IPS-15b (cell line): ENCODE measurements around the gene ZNF267.
A peak's percentile ranks its signal among the peaks of the same experiment; 100 is the strongest.
"Not testable (repeated sequence)": the region's sequence is repeated elsewhere in the genome, so short reads cannot be mapped to it uniquely, and the experiment has no call there.

Experiments used
- H3K27me3 ChIP-seq: one replicate; pipeline ENCODE4 v1.6.1; 2013; ENCODE audit warnings: low read length; ENCODE audit not compliant: control insufficient read depth, insufficient read depth
- H3K36me3 ChIP-seq: one replicate; pipeline ENCODE4 v1.6.1; 2013; ENCODE audit warnings: low read length; ENCODE audit not compliant: control insufficient read depth, insufficient read depth
- H3K4me1 ChIP-seq: one replicate; pipeline ENCODE4 v1.6.1; 2013; ENCODE audit warnings: mild to moderate bottlenecking, low read length; ENCODE audit not compliant: control insufficient read depth, insufficient read depth
- H3K4me3 ChIP-seq: one replicate; pipeline ENCODE4 v1.5.1; 2013; ENCODE audit warnings: low read depth, low read length
- H3K9ac ChIP-seq: one replicate; pipeline ENCODE4 v1.6.1; 2013; ENCODE audit warnings: low read depth, mild to moderate bottlenecking, low read length
- H3K9me3 ChIP-seq: one replicate; pipeline ENCODE4 v1.6.1; 2013; ENCODE audit warnings: mild to moderate bottlenecking, low read length; ENCODE audit not compliant: control insufficient read depth, insufficient read depth

The ZNF267 gene

DNA sequence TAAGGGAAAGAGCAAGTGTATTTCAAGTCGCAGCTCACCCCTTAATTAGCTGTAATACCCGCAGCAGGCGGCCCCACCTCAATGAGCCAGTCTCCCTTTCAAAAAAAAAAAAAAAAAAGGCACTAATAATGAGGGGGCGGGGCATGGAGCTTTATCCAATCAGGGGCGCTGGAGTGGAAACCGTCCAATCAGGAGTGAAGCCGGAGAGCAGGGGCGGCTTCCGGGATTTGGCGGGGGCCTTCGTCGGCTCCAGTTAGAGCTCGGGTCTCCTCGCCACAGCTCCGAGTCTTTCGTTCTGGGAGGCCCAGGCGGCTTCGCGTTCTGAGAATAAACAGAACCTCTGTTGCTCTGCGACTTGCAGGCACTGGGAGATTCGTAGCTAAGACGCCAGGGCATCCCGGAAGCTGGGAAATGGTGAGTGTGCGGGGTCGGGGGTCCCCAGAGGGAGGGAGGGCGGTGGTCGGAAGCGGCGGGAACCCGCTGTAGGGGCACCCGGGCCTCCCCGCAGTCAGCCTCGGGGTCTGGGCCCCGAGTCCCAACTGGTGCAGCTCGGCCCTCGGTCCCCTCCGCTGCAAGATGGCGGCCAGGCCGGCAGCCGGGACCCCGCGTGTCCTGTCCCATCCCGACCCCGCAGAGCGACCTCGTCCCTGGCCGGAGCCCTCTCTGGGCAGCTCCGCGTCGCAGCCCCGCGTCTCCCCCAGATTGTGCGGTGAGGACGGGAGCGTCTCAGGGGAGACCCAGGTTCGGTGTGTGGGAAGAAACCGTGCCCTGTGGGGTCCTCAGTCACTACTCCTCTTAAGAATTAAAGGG is at the start of gene ZNF267:
Gene ZNF267 (plus strand): TSS at position 252 of the 810 bp plus-strand sequence. CDS start 160 bp downstream, at position 412.
- Histone ChIP-seq H3K9me3 (no peaks in the 10 kb centered on the region), H3K4me3 (peak within 1 kb of the TSS; percentile 88), H3K36me3 (no peaks in the 10 kb centered on the region), H3K9ac (peak within 1 kb of the TSS; percentile 97), H3K4me1 (peaks cover 3% of the 10 kb centered on the region), H3K27me3 (peaks cover 16% of the 10 kb centered on the region)

- Histone ChIP-seq H3K36me3 (no peaks in the 10 kb centered on the region), H3K4me1 (no peaks in the 10 kb centered on the region), H3K4me3 (no peak overlapping the region), H3K9ac (no peak overlapping the region), H3K27me3 (no peaks in the 10 kb centered on the region), H3K9me3 (peaks cover 11% of the 10 kb centered on the region)
These were observed 40.6 kb upstream of the ZNF267 start for GRCh38 chr16:31833047-31833446.

DNA sequence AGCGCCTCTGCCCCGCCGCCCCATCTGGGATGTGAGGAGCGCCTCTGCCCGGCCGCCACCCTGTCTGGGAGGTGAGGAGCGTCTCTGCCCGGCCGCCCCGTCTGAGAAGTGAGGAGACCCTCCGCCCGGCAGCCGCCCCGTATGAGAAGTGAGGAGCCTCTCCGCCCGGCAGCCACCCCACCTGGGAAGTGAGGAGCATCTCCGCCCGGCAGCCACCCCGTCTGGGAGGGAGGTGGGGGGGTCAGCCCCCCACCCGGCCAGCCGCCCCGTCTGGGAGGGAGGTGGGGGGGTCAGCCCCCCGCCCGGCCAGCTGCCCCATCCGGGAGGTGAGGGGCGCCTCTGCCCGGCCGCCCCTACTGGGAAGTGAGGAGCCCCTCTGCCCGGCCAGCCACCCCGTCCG is 37.2 kb upstream of the ZNF267 start:
- H3K27me3 ChIP-seq, H3K36me3 ChIP-seq, H3K9ac ChIP-seq, H3K4me3 ChIP-seq, H3K4me1 ChIP-seq: not testable (repeated sequence)
- H3K9me3 ChIP-seq = peaks cover 20% of the 10 kb centered on the region

- Histone ChIP-seq H3K9ac (no peak overlapping the region), H3K4me1 (no peaks in the 10 kb centered on the region), H3K9me3 (peaks cover 30% of the 10 kb centered on the region), H3K36me3 (no peaks in the 10 kb centered on the region), H3K4me3 (no peak overlapping the region), H3K27me3 (peaks cover 3% of the 10 kb centered on the region)
These were observed 30.7 kb upstream of the ZNF267 start for GRCh38 chr16:31842864-31843263.

GRCh38 chr16:31848572-31848971 is 25.0 kb upstream of the ZNF267 start:
- H3K4me3 ChIP-seq, H3K36me3 ChIP-seq, H3K27me3 ChIP-seq, H3K9ac ChIP-seq, H3K4me1 ChIP-seq: not testable (repeated sequence)
- H3K9me3 ChIP-seq = peaks cover 23% of the 10 kb centered on the region

- H3K9ac ChIP-seq = no peak overlapping the region
- H3K4me3 ChIP-seq = no peak overlapping the region
- no peaks in the 10 kb centered on the region for H3K36me3 ChIP-seq
- no peaks in the 10 kb centered on the region for H3K4me1 ChIP-seq
- H3K27me3 ChIP-seq = no peaks in the 10 kb centered on the region
- peaks cover 11% of the 10 kb centered on the region for H3K9me3 ChIP-seq
These were observed 20.3 kb upstream of the ZNF267 start for GRCh38 chr16:31853291-31853690.

DNA sequence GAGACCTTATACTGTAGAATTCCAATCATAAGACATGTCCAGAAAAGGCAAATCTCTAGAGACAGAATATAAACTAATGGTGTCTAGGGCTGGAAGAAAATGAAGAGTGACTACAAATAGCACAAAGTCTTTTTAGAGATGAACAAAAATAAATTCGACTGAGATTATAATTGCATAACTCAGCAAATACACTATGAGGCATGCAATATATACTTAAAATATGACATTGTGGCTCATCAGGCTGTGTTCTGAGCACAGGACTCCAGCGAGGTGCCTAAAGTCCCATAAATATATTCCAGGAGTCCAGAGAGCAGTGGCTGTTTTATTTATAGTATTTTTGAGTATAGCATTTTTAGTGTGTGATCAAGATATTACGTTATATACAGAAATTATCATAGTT is 13.1 kb upstream of the ZNF267 start:
- H3K27me3 ChIP-seq = peaks cover 2% of the 10 kb centered on the region
- no peak overlapping the region for H3K4me3 ChIP-seq
- H3K9ac ChIP-seq = no peak overlapping the region
- H3K4me1 ChIP-seq = no peaks in the 10 kb centered on the region
- no peaks in the 10 kb centered on the region for H3K36me3 ChIP-seq
- H3K9me3 ChIP-seq = no peaks in the 10 kb centered on the region

DNA sequence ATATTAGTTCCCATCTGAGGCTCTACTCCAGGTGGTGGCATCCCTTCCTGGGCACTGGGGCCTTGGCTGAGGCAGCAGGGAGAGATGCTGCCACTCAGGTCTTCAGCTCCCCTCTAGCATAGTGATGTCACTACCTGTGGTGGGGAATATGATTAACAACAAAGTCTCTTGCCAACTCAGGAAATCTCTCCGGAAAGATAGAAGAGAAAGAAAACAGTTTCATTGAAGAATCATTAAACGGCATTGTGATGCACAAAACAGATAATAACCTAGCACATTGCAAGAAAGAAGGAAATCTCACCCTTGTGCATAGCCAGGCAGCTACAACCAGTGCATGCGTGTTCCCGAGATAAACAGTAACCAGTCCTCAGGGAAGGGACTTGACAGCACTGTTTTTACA is 12.2 kb upstream of the ZNF267 start:
- Histone ChIP-seq H3K9me3 (no peaks in the 10 kb centered on the region), H3K27me3 (peaks cover 2% of the 10 kb centered on the region), H3K4me3 (no peak overlapping the region), H3K36me3 (no peaks in the 10 kb centered on the region), H3K4me1 (no peaks in the 10 kb centered on the region), H3K9ac (no peak overlapping the region)

- no peaks in the 10 kb centered on the region for H3K36me3 ChIP-seq
- no peak overlapping the region for H3K4me3 ChIP-seq
- no peaks in the 10 kb centered on the region for H3K4me1 ChIP-seq
- no peak overlapping the region for H3K9ac ChIP-seq
- peaks cover 2% of the 10 kb centered on the region for H3K27me3 ChIP-seq
- H3K9me3 ChIP-seq = no peaks in the 10 kb centered on the region
These were observed 10.8 kb upstream of the ZNF267 start for GRCh38 chr16:31862761-31863160.

- Histone ChIP-seq H3K9me3 (no peaks in the 10 kb centered on the region), H3K9ac (no peak overlapping the region), H3K4me3 (no peak overlapping the region)
These were observed 5.4 kb upstream of the ZNF267 start for GRCh38 chr16:31868164-31868563.

DNA sequence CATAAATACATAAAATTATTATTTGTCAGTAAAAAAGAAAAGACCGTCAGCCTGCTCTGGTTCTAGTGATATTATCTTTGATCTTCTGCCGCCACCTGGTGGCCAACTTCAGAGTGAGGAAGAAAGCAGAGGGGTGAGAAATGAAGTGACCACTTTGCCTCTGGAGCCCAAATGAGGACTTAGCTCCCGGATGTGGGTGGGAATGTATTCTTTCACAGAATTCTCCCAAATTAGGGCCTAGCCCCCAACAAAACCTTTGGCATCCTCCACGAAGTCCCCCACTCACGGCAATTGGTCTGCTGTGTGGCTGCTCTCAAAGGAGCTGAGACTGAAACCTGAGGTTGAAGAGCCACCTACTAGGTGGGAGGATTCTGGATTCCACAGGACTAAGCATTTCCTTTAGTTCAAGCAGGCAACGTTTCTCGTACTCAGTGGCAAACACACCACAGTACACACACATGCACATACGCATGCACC is 4.9 kb upstream of the ZNF267 start:
- peaks cover 16% of the 10 kb centered on the region for H3K27me3 ChIP-seq
- H3K4me3 ChIP-seq = no peak overlapping the region
- H3K36me3 ChIP-seq = no peaks in the 10 kb centered on the region
- H3K9me3 ChIP-seq = no peaks in the 10 kb centered on the region
- H3K4me1 ChIP-seq = peaks cover 4% of the 10 kb centered on the region
- no peak overlapping the region for H3K9ac ChIP-seq

More at GRCh38 chr16:31868164-31868563, 5.4 kb upstream of the ZNF267 start:
- Histone ChIP-seq H3K36me3 (no peaks in the 10 kb centered on the region), H3K4me1 (peaks cover 4% of the 10 kb centered on the region), H3K27me3 (peaks cover 16% of the 10 kb centered on the region)

- Histone ChIP-seq H3K9me3 (no peaks in the 10 kb centered on the region), H3K4me3 (no peak overlapping the region), H3K27me3 (peaks cover 16% of the 10 kb centered on the region), H3K4me1 (peaks cover 4% of the 10 kb centered on the region), H3K9ac (no peak overlapping the region), H3K36me3 (no peaks in the 10 kb centered on the region)
These were observed 4.0 kb upstream of the ZNF267 start for GRCh38 chr16:31869511-31870201.
